ENCODE data around the gene AMMECR1. TPM values are rescaled to one million over a fixed set of nuclear protein-coding genes. Genes with fewer than 3 reads are reported as not detected.

AMMECR1 gene
- polyA plus RNA-seq, 3 donors: 2.1 to 3.3 (median 2.9) TPM

DNA sequence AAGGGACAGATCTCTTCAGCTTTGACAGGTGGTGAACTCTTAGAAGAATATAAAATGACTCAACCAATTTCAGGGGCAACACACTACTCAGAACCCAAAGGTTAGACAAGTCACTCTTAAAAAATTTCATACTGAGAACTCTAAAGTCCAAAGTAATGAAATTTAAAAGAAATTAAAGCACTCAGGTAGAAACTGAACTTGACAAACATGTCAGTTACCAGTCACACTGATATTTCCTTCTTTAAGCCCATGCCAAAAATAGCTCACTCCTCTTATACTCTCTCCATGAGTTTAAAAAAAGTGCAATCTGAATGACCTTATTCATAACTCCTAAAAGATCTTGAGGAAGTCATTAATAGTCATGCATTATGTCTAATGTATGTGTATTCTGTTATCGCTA lies 40.3 kb downstream of the AMMECR1 start:
- Histone ChIP-seq H3K4me1 (ENCODE audit: control insufficient read depth in 1 of 2, insufficient read depth in 2 of 2, low read length in 2 of 2) (no peaks in the 10 kb centered on the region), H3K79me2 (ENCODE audit: insufficient read depth, low read length) (no peaks in the 10 kb centered on the region), H3K9ac (ENCODE audit: insufficient read depth, low read length, poor library complexity, severe bottlenecking) (no peak overlapping the region), H3K27ac (ENCODE audit: low read depth in 1 of 2, low read length in 2 of 2) (no peak overlapping the region), H3K9me3 (replicated peaks in 1 of 2; ENCODE audit: control insufficient read depth in 1 of 2, insufficient read depth in 1 of 2, low read length in 2 of 2) (no peaks in the 10 kb centered on the region), H3K27me3 (ENCODE audit: control insufficient read depth in 2 of 2, insufficient read depth in 2 of 2, low read length in 2 of 2) (no peaks in the 10 kb centered on the region), H4K20me1 (ENCODE audit: insufficient read depth, low read length) (peaks cover 4% of the 10 kb centered on the region), H3K36me3 (replicated peaks in 1 of 2; ENCODE audit: control insufficient read depth in 1 of 2, insufficient read depth in 2 of 2, low read length in 2 of 2) (no peaks in the 10 kb centered on the region), H3K4me2 (replicated peaks; ENCODE audit: extremely low read depth, low read length, poor library complexity, severe bottlenecking) (no peak overlapping the region), H3K4me3 (replicated peaks in 1 of 3; ENCODE audit: low read depth in 2 of 3, low read length in 3 of 3) (no peak overlapping the region), H2AFZ (ENCODE audit: insufficient read depth, low read depth, low read length, poor library complexity, severe bottlenecking) (no peak overlapping the region)
- Mint-ChIP-seq H3K4me1 (peaks cover 11% of the 10 kb centered on the region), H3K4me3 (no peak overlapping the region), H3K36me3 (no peaks in the 10 kb centered on the region), H3K27me3 (ENCODE audit: low read depth in 3 of 3) (peaks cover 0 to 7% (median 0%) of the 10 kb centered on the region in 3 donors), H3K27ac (no peak overlapping the region), H3K9me3 (peaks cover 0 to 3% (median 0%) of the 10 kb centered on the region in 7 donors)
- TF ChIP-seq, protein P1, sequence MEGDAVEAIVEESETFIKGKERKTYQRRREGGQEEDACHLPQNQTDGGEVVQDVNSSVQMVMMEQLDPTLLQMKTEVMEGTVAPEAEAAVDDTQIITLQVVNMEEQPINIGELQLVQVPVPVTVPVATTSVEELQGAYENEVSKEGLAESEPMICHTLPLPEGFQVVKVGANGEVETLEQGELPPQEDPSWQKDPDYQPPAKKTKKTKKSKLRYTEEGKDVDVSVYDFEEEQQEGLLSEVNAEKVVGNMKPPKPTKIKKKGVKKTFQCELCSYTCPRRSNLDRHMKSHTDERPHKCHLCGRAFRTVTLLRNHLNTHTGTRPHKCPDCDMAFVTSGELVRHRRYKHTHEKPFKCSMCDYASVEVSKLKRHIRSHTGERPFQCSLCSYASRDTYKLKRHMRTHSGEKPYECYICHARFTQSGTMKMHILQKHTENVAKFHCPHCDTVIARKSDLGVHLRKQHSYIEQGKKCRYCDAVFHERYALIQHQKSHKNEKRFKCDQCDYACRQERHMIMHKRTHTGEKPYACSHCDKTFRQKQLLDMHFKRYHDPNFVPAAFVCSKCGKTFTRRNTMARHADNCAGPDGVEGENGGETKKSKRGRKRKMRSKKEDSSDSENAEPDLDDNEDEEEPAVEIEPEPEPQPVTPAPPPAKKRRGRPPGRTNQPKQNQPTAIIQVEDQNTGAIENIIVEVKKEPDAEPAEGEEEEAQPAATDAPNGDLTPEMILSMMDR (IDR thresholded peaks at IDR 0.05): no peak
- WGBS (ENCODE audit: insufficient coverage): no CpG with 5 or more reads among the region's 1 CpG
- no peak for DNase-seq
- intact Hi-C loops (cut with micrococcal nuclease): loop anchor here in 1 of 2 donors (10.0 kb wide), 1 partner anchor 103 kb away; no protein-coding TSS in a partner anchor

DNA sequence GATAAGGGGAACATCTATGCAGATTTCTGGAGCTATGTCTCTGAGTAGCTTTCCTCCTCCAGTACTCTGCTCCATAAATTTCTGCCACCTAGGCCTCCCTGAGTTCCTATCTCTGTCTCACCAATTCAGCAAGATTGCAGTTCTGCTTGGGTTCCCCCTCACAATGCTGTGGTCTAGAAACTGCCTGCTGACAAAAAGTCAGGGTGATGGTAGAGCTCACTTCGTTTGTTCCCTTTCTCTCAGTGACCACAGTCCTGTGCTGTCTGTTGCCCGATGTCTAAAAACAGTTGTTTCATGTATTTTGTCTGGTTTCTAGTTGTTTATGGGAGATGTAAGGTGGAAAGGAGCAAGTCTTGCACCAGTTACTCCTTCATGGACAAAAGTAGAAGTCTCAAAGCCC lies 41.1 kb downstream of the AMMECR1 start:
- Mint-ChIP-seq H3K4me1 (peaks cover 11% of the 10 kb centered on the region), H3K4me3 (no peak overlapping the region), H3K27ac (no peak overlapping the region), H3K27me3 (ENCODE audit: low read depth in 3 of 3) (peaks cover 0 to 7% (median 0%) of the 10 kb centered on the region in 3 donors), H3K9me3 (peaks cover 0 to 3% (median 0%) of the 10 kb centered on the region in 7 donors), H3K36me3 (no peaks in the 10 kb centered on the region)
- intact Hi-C loops (cut with micrococcal nuclease): loop anchor here in 1 of 2 donors (10.0 kb wide), 1 partner anchor 102 kb away; no protein-coding TSS in a partner anchor
- H2AFZ ChIP-seq (ENCODE audit: insufficient read depth, low read depth, low read length, poor library complexity, severe bottlenecking): no peak overlapping the region
- WGBS (ENCODE audit: insufficient coverage): no CpG with 5 or more reads among the region's 2 CpGs
- H3K4me1 ChIP-seq (ENCODE audit: control insufficient read depth in 1 of 2, insufficient read depth in 2 of 2, low read length in 2 of 2): no peaks in the 10 kb centered on the region
- no peaks in the 10 kb centered on the region for H3K79me2 ChIP-seq (ENCODE audit: insufficient read depth, low read length)
- peaks cover 4% of the 10 kb centered on the region for H4K20me1 ChIP-seq (ENCODE audit: insufficient read depth, low read length)
- H3K4me3 ChIP-seq (replicated peaks in 1 of 3; ENCODE audit: low read depth in 2 of 3, low read length in 3 of 3): no peak overlapping the region
- no peak overlapping the region for H3K4me2 ChIP-seq (replicated peaks; ENCODE audit: extremely low read depth, low read length, poor library complexity, severe bottlenecking)
- H3K9me3 ChIP-seq (replicated peaks in 1 of 2; ENCODE audit: control insufficient read depth in 1 of 2, insufficient read depth in 1 of 2, low read length in 2 of 2): no peaks in the 10 kb centered on the region
- no peak overlapping the region for H3K9ac ChIP-seq (ENCODE audit: insufficient read depth, low read length, poor library complexity, severe bottlenecking)
- no peaks in the 10 kb centered on the region for H3K27me3 ChIP-seq (ENCODE audit: control insufficient read depth in 2 of 2, insufficient read depth in 2 of 2, low read length in 2 of 2)
- no peak for DNase-seq
- TF ChIP-seq, protein P1 (IDR thresholded peaks at IDR 0.05): no peak
- no peak overlapping the region for H3K27ac ChIP-seq (ENCODE audit: low read depth in 1 of 2, low read length in 2 of 2)
- no peaks in the 10 kb centered on the region for H3K36me3 ChIP-seq (replicated peaks in 1 of 2; ENCODE audit: control insufficient read depth in 1 of 2, insufficient read depth in 2 of 2, low read length in 2 of 2)

Measured in CD14-positive monocyte (primary cell).